OCI-LY7 (cell line): Measurements from ENCODE around the gene FBLN1. TPM values are rescaled to one million over a fixed set of nuclear protein-coding genes. Genes with fewer than 3 reads are reported as not detected.
"Not testable (repeated sequence)": the region's sequence is repeated elsewhere in the genome, so short reads cannot be mapped to it uniquely, and the experiment has no call there.

Source experiments
- BruUV-seq: library from RNA; stranded (reverse); fragments of 400-500 nt; replicated peaks from 2 replicates; lab custom pipeline; 2021; lab: Mats Ljungman, UMichigan
- CTCF ChIA-PET: fragments of 300-600 bp; sonication (Branson Sonifier 250); formaldehyde crosslinking; loops from one replicate; lab custom pipeline; 2022; ENCODE audit warnings: antibody characterized with exemption; ENCODE audit not compliant: unreplicated experiment; lab: Charles Lee
- POLR2A ChIA-PET: fragments of 300-600 bp; sonication (Branson Sonifier 250); formaldehyde crosslinking; loops from one replicate; lab custom pipeline; 2022; ENCODE audit warnings: antibody characterized with exemption; lab: Charles Lee
- DNase-seq: peaks from one replicate; pipeline ENCODE4 v3.0.0-alpha.2; 2015; ENCODE audit warnings: low spot score
- H2AFZ ChIP-seq: fragments of 200-600 bp; sonication (generic), shearing (Covaris generic); 2 replicates; pipeline ENCODE4 v1.6.1; 2014; ENCODE audit warnings: mild to moderate bottlenecking, antibody characterized with exemption, low read length, moderate library complexity
- H3K27ac ChIP-seq: fragments of 200-600 bp; sonication (generic); 2 replicates; pipeline ENCODE4 v1.5.1; 2014; ENCODE audit warnings: mixed run types, low read depth, mild to moderate bottlenecking, moderate library complexity, low read length, inconsistent platforms; ENCODE audit not compliant: poor library complexity, severe bottlenecking
- H3K36me3 ChIP-seq: fragments of 200-600 bp; sonication (generic); 2 replicates; pipeline ENCODE4 v1.6.1; 2014; ENCODE audit warnings: mild to moderate bottlenecking, antibody characterized with exemption, low read length, moderate library complexity, mixed read lengths; ENCODE audit not compliant: insufficient read depth
- H3K4me1 ChIP-seq: fragments of 200-600 bp; sonication (generic); 2 replicates; pipeline ENCODE4 v1.5.1; 2014; ENCODE audit warnings: mild to moderate bottlenecking, low read length; ENCODE audit not compliant: insufficient read depth, poor library complexity, severe bottlenecking
- H3K4me2 ChIP-seq: fragments of 200-600 bp; sonication (generic); 2 replicates; pipeline ENCODE4 v1.6.1; 2014; ENCODE audit warnings: mild to moderate bottlenecking, low read length
- H3K4me3 ChIP-seq: fragments of 200-600 bp; sonication (generic); 2 replicates; pipeline ENCODE4 v1.5.1; 2014; ENCODE audit warnings: mild to moderate bottlenecking, low read depth, low read length; ENCODE audit not compliant: poor library complexity, severe bottlenecking
- H3K79me2 ChIP-seq: fragments of 200-600 bp; sonication (generic); 2 replicates; pipeline ENCODE4 v1.6.1; 2016; ENCODE audit warnings: low read depth, mild to moderate bottlenecking, low read length, moderate library complexity, mixed read lengths; ENCODE audit not compliant: insufficient read depth
- H3K9me2 ChIP-seq: fragments of 200-600 bp; sonication (generic); 2 replicates; pipeline ENCODE4 v1.6.1; 2016; ENCODE audit warnings: mild to moderate bottlenecking, low read length, mixed read lengths; ENCODE audit not compliant: insufficient read depth
- H3K9me3 ChIP-seq: fragments of 200-600 bp; sonication (generic); 2 replicates; pipeline ENCODE4 v1.6.1; 2014; ENCODE audit warnings: mild to moderate bottlenecking, mixed run types, low read length, mixed read lengths
- H4K20me1 ChIP-seq: fragments of 200-600 bp; sonication (generic); 2 replicates; pipeline ENCODE4 v1.6.1; 2014; ENCODE audit warnings: mild to moderate bottlenecking, antibody characterized with exemption, low read length, moderate library complexity, mixed read lengths; ENCODE audit not compliant: insufficient read depth
- EZH2phosphoT487 ChIP-seq: fragments of 200-600 bp; sonication (generic); IDR thresholded peaks from 2 replicates; pipeline ENCODE4 v1.6.1; 2018; ENCODE audit warnings: low read depth, borderline replicate concordance, mild to moderate bottlenecking, mixed run types, antibody characterized with exemption, low read length, moderate library complexity, mixed read lengths
- intact Hi-C: fragments of 100-400 bp; cut with micrococcal nuclease; formaldehyde crosslinking; loops from one replicate; pipeline ENCODE4 v1.10.0; 2022; ENCODE audit not compliant: unreplicated experiment
- total RNA-seq, 2 experiments: library from RNA; depleted of rRNA in 1 of 2; stranded (reverse); fragments of >200 nt in 1 of 2; shearing (Covaris generic) in 1 of 2; gene quantifications; 2 replicates each; pipeline ENCODE4 v1.2.3, GENCODE V29; 2014 to 2022
- TF ChIP-seq, protein P1 (sequence below): fragments of 200-600 bp; sonication (generic); conservative IDR thresholded peaks from 2 replicates; pipeline ENCODE4 v1.5.1; 2014; ENCODE audit warnings: mild to moderate bottlenecking, antibody characterized with exemption, low read length, moderate library complexity, mixed read lengths

The FBLN1 gene
- total RNA-seq, 2 experiments from 2014 or later = not detected

DNA sequence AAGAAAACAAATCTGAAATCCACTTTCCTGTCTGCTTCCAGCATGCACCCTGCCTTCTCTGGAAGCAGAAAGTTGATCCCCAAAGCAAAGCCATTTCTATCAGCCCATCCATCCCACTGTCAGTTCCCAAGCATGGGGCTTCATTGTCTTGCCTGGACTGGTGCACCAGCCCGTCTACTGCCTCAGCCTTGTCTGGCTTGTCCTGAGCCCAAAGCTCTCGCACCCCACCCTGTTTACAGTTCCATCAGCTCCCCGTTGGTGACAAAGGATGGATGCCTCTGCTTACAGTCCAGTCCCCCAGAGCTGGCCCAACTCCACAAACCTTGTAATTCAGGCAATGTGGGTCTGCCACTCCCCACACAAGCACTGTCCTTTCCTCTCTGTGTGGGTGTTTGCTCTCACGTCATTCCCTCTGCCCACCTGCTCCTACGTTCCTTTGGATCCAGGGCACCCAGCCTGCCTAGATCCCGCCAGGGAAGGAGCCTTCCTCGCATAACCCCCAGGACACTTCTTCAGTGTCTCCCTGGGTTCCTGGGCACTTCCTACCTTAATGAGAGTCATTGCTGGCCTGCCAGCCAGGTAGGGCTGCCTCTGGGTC, 38.8 kb downstream of the FBLN1 start:
- no peak overlapping the region for H3K4me3 ChIP-seq
- H3K36me3 ChIP-seq = no peaks in the 10 kb centered on the region
- H4K20me1 ChIP-seq = no peaks in the 10 kb centered on the region
- no peaks in the 10 kb centered on the region for H3K79me2 ChIP-seq
- no peaks in the 10 kb centered on the region for H3K9me2 ChIP-seq
- no TSS peak for BruUV-seq
- TF ChIP-seq, protein P1, sequence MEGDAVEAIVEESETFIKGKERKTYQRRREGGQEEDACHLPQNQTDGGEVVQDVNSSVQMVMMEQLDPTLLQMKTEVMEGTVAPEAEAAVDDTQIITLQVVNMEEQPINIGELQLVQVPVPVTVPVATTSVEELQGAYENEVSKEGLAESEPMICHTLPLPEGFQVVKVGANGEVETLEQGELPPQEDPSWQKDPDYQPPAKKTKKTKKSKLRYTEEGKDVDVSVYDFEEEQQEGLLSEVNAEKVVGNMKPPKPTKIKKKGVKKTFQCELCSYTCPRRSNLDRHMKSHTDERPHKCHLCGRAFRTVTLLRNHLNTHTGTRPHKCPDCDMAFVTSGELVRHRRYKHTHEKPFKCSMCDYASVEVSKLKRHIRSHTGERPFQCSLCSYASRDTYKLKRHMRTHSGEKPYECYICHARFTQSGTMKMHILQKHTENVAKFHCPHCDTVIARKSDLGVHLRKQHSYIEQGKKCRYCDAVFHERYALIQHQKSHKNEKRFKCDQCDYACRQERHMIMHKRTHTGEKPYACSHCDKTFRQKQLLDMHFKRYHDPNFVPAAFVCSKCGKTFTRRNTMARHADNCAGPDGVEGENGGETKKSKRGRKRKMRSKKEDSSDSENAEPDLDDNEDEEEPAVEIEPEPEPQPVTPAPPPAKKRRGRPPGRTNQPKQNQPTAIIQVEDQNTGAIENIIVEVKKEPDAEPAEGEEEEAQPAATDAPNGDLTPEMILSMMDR = no peak
- H3K9me3 ChIP-seq = no peaks in the 10 kb centered on the region
- POLR2A ChIA-PET = no interaction called here
- H2AFZ ChIP-seq = no peak overlapping the region
- intact Hi-C loops = no loop called here
- H3K27ac ChIP-seq = no peak overlapping the region
- CTCF ChIA-PET = no interaction called here
- no peak overlapping the region for H3K4me2 ChIP-seq
- no peaks in the 10 kb centered on the region for H3K4me1 ChIP-seq
- DNase-seq = no peak

DNA sequence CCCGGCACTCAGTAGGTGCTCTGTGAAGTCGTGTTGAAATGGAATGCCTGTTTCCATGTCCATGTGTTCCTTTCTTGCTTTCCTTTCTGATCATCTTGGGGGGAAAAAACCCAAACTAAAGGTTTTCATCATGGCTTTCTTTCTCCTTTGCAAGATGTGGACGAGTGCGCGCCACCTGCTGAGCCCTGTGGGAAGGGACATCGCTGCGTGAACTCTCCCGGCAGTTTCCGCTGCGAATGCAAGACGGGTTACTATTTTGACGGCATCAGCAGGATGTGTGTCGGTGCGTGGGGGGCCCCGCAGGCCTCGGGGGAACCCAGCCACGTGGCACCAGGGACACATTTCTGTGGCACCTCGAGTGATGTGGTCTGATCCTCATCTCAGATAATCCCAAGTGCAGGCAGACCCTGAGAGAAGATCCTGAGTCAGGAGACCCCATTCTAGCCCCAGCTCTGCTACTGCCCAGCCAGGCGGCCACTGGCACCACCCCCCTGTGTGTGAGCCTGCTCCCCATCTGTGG, 39.4 kb downstream of the FBLN1 start:
- no peaks in the 10 kb centered on the region for H3K36me3 ChIP-seq
- H3K9me3 ChIP-seq = no peaks in the 10 kb centered on the region
- H3K79me2 ChIP-seq = no peaks in the 10 kb centered on the region
- POLR2A ChIA-PET = no interaction called here
- H3K9me2 ChIP-seq = no peaks in the 10 kb centered on the region
- no peak overlapping the region for H3K4me2 ChIP-seq
- CTCF ChIA-PET = no interaction called here
- H4K20me1 ChIP-seq = no peaks in the 10 kb centered on the region
- intact Hi-C loops = no loop called here
- no peak overlapping the region for H2AFZ ChIP-seq
- H3K4me3 ChIP-seq = no peak overlapping the region
- TF ChIP-seq, protein P1 = 0 out of 2 replicates have a peak, but pooled peaks have one; percentile 24
- no peak for TF ChIP-seq EZH2phosphoT487
- H3K27ac ChIP-seq = no peak overlapping the region
- DNase-seq = no peak
- no TSS peak for BruUV-seq
- no peaks in the 10 kb centered on the region for H3K4me1 ChIP-seq

DNA sequence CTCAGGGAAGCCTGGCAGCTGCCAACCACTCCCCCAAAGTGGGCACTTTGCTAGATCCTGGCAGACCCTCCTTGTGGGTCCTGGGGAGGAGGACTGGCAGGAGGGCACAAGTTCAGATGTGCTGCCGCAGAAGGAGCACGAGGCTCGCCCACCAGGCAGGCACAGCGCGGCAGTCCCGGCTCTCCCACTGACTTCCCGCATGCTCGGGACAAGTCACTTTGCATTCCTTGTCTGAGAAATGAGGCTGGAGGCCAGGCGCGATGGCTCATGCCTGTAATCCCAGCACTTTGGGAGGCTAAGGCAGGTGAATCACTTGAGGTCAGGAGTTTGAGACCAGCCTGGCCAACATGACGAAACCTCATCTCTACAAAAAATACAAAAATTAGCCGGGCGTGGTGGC, 40.1 kb downstream of the FBLN1 start:
- H3K27ac ChIP-seq, CTCF ChIA-PET, intact Hi-C loops, H3K4me3 ChIP-seq, H3K4me2 ChIP-seq, DNase-seq, H2AFZ ChIP-seq, H3K36me3 ChIP-seq, H3K9me3 ChIP-seq, H3K79me2 ChIP-seq, H4K20me1 ChIP-seq, BruUV-seq, H3K4me1 ChIP-seq, H3K9me2 ChIP-seq: not testable (repeated sequence)
- POLR2A ChIA-PET = interaction anchor here (0.7 kb wide), 1 partner anchor 74 kb away, joined by 3 read pairs; no protein-coding TSS in a partner anchor
